Retinal pigment epithelial cell (primary cell): ENCODE results near the gene CAND1.

Source experiments
- DNase-seq: peaks from one replicate; pipeline ENCODE4 v3.0.0-alpha.2; 2010; ENCODE audit warnings: low read depth
- H3K4me3 ChIP-seq: 2 replicates; pipeline ENCODE4 v1.5.1; 2011; ENCODE audit warnings: mild to moderate bottlenecking, low read length, control low read depth, moderate library complexity
- TF ChIP-seq, protein P1 (sequence below): conservative IDR thresholded peaks from 2 replicates; pipeline ENCODE4 v1.5.1; 2011; ENCODE audit warnings: low read depth, low read length, control low read depth, inconsistent platforms

The CAND1 gene

DNA sequence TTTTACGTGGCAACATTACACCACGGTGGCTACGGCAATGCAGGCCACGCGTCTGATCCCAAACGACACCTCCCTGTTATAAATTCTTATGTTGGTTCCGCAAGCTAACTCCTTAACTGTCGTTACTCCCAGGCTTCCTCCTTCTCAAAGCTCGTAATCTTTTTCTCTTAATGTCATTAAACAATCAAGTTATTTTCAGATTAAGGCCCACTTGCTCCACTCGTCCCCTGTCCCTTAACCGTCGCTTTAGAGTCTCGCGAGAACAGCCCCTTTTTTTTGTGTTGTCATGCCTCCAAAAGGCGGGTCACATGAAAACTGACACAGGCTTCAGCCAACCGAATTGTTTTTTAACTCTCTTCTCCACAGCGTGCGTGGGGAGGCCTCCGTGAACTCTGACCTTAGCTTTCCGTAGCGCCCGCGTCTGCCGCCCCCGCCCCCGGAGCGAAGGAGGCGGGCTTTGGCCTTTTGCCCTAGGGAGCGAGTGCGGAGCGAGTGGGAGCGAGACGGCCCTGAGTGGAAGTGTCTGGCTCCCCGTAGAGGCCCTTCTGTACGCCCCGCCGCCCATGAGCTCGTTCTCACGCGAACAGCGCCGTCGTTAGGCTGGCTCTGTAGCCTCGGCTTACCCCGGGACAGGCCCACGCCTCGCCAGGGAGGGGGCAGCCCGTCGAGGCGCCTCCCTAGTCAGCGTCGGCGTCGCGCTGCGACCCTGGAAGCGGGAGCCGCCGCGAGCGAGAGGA is at the start of gene CAND1:
Gene CAND1, plus strand, starts transcription at position 463 of the 737 bp plus-strand sequence. CDS start 360 bp downstream, outside the sequence.
- peak; percentile 94 for DNase-seq

DNA sequence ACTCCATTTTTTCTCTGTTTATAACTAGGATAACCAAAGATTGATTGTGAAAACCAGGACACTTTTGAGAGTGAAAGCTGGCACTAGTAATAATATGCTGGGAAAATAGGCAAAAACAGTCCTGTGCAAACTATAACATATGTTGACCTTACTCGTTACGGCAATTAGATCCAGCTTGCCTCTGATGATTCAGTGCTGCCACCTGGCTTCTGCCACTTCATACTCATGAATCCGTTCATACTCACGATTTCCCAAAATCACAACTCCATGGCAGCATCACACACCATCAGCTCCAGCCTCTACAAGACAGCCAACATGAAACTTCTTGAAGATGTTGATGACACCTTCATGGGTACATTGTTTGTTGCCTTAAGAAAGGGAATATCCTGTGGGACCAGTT is 49.1 kb upstream of the CAND1 start:
- no peak overlapping the region for H3K4me3 ChIP-seq
- TF ChIP-seq, protein P1, sequence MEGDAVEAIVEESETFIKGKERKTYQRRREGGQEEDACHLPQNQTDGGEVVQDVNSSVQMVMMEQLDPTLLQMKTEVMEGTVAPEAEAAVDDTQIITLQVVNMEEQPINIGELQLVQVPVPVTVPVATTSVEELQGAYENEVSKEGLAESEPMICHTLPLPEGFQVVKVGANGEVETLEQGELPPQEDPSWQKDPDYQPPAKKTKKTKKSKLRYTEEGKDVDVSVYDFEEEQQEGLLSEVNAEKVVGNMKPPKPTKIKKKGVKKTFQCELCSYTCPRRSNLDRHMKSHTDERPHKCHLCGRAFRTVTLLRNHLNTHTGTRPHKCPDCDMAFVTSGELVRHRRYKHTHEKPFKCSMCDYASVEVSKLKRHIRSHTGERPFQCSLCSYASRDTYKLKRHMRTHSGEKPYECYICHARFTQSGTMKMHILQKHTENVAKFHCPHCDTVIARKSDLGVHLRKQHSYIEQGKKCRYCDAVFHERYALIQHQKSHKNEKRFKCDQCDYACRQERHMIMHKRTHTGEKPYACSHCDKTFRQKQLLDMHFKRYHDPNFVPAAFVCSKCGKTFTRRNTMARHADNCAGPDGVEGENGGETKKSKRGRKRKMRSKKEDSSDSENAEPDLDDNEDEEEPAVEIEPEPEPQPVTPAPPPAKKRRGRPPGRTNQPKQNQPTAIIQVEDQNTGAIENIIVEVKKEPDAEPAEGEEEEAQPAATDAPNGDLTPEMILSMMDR = peak; percentile 49
- DNase-seq = no peak

More for the DNA sequence above, at the start of gene CAND1:
- H3K4me3 ChIP-seq = peak within 1 kb of the TSS; percentile 92
- TF ChIP-seq, protein P1 = peak; percentile 20

DNA sequence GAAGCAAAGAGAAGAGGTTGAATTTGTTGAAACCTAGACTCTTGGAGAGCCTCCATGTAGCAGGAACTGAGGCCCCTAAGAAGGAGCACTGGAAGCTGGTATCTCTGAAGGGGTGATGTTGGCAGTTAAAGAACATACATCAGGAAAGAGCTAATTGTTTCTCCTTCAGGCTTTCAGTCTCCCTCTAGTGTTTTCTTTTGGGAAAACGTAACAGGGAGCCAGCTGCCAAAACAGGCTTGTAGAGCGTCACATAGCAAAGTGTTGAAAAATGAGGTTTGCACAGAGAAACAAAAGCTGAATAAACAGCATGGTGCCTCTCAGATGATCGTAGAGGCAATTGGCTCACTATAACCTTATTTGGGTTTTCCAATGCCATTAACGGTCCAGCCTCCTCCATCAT is 46.9 kb upstream of the CAND1 start:
- no peak for DNase-seq
- no peak overlapping the region for H3K4me3 ChIP-seq
- TF ChIP-seq, protein P1 = peak; percentile 65

DNA sequence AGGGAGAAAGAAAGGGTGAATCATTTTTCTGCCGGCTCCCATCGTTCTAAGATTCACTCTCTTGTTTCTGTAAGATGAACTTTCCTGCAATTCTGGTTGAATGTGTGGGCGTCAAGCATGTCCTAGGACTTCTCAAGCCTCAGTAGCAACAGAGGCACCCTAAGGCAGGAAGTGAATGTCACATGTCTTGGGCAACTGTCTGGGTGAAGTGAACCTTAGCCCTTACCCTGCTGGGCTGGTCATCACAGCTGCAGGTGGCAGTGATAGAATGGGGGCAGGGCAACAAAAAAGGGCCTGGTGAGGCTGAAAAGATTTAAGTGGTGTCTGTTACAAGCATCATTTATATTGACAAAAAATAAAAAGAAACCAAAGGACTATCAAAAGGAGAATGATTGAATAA is 45.9 kb upstream of the CAND1 start:
- no peak overlapping the region for H3K4me3 ChIP-seq
- no peak for DNase-seq
- TF ChIP-seq, protein P1 = no peak

DNA sequence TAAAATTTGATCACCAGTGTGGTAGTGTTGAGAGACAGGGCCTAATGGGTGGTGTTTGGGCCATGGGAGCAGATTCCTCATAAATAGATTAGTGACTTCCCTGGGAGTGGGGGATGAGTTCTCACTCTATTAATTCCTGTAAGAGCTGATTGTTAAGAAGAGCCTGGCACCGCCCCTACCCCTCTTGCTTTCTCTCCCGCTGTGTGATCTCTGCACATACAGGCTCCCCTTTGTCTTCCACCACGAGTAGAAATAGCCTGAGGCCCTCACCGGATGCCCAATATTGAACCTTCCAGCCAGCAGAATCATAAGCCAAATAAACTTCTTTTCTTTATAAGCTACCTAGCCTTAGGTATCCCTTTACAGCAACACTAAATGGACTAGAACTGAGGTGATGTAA is 31.9 kb upstream of the CAND1 start:
- DNase-seq = no peak
- TF ChIP-seq, protein P1 = no peak
- no peak overlapping the region for H3K4me3 ChIP-seq

DNA sequence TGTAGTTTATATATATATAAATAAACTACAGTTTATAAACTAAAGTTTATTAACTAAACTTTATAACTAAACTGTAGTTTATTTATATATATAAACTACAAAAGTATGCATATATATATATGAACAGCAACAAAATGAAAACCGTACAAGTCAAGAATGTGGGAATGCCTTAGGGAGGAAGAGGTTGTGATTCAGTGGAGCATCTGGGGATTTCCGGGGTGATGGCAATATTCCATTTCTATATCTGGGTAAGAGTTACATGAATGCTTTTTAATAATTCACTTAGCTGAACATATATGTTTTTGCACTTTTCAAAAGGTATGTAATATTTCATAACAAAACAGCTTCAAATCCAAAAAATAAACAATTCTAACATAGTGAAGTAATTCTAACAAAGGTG is 30.1 kb upstream of the CAND1 start:
- no peak for DNase-seq
- TF ChIP-seq, protein P1 = no peak
- no peak overlapping the region for H3K4me3 ChIP-seq

DNA sequence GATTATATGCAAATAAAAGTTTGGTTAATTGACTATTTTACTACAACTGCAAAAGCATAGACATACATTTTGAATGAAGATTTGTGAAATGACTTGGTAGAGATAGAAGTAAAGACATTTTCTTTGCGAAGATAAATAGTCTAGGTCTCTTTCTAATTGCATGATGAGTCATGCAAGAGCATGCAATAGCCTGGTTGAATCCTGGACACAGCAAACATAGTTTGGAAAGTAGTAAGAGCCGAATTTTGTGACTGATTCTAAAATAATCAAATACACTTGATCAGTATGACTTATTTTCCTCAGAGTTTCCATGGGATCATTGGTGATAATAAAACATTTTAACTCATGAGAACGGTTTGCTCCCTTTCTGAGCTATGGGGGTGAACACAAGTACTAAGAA is 27.7 kb upstream of the CAND1 start:
- H3K4me3 ChIP-seq = no peak overlapping the region
- DNase-seq = no peak
- TF ChIP-seq, protein P1 = no peak
